CD4-positive, alpha-beta T cell treated with Interleukin-17A for 4 hours (primary cell): ENCODE measurements around the gene DIO1.
"Not testable (repeated sequence)": the region's sequence is repeated elsewhere in the genome, so short reads cannot be mapped to it uniquely, and the experiment has no call there.

ENCODE experiments used
- DNase-seq: peaks from one replicate; pipeline ENCODE4 v3.0.0-alpha.2; 2020; ENCODE audit warnings: mixed read lengths

The DIO1 gene

GRCh38 chr1:53893999-53894636 is at the start of gene DIO1:
TSS of gene DIO1 (plus strand) at chr1:53894187. CDS start at chr1:53894211, 24 bp downstream.
- DNase-seq = no peak

DNA sequence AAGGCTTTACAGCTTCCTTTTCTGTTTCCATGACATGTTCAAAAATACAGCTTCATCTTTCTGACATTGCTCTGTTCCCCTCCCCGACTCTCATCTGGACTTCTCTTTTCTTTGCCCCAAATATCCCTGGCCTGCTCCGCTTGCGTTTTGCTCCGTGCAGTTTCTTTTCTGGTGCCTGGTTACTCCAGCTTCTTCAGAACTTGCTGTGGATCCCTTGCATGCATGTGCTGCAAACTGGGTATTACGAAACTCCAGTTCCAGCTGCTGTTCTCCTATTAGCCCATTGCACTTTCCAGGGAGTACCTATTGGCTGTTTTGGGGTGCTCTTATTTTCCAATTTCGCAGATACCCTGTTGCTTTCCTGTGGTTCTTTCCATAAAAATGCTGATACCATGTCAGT is 46.0 kb upstream of the DIO1 start:
- no peak for DNase-seq

- no peak for DNase-seq
Measured at GRCh38 chr1:53850082-53850673, 43.8 kb upstream of the DIO1 start.

- no peak for DNase-seq
Measured at GRCh38 chr1:53851571-53852285, 42.3 kb upstream of the DIO1 start.

DNA sequence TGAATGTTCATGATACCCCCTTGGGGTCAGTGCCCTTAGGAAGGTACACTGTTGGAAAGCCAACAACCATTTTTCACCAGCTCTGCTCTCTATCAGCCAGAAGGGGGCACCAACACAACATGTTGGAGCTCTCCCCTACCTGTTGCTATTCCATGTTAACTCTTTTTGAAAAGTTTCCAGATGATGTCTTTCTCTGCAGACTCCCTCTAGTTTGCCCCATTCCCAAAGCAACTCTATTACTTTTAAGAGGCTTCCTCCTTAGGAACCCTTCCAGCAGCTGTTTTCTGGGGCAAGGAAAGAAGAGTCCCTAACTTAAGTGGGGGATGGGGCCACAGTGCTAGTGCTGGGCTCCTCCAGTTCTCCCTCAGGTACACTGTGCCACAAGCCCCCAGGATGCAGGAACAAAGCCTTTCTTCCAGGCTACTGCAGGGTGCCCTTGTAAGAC is 33.0 kb upstream of the DIO1 start:
- peak; percentile 62 for DNase-seq

- DNase-seq = no peak
Measured at GRCh38 chr1:53862507-53862906, 31.5 kb upstream of the DIO1 start.

- DNase-seq = no peak
Measured at GRCh38 chr1:53868565-53868964, 25.4 kb upstream of the DIO1 start.

- no peak for DNase-seq
Measured at GRCh38 chr1:53869454-53870117, 24.4 kb upstream of the DIO1 start.

- no peak for DNase-seq
Measured at GRCh38 chr1:53871221-53871620, 22.8 kb upstream of the DIO1 start.

GRCh38 chr1:53871773-53872484 is 22.1 kb upstream of the DIO1 start:
- DNase-seq = no peak

DNA sequence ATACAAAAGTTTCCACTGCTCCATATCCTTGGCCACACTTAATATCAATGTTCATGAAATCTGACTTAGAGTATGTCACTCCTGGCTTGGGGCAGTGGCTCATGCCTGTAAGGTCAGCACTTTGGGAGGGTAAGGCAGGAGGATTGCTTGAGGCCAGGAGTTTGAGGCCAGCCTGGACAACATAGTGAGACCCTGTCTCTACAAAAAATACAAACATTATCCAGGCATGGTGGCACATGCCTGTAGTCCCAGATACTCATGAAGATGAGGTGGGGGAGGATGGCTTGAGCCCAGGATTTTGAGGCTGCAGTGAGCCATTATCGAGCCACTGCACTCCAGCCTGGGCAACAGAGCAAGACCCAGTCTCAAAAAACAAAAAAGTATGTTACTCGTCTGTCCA is 18.8 kb upstream of the DIO1 start:
- not testable (repeated sequence) for DNase-seq

DNA sequence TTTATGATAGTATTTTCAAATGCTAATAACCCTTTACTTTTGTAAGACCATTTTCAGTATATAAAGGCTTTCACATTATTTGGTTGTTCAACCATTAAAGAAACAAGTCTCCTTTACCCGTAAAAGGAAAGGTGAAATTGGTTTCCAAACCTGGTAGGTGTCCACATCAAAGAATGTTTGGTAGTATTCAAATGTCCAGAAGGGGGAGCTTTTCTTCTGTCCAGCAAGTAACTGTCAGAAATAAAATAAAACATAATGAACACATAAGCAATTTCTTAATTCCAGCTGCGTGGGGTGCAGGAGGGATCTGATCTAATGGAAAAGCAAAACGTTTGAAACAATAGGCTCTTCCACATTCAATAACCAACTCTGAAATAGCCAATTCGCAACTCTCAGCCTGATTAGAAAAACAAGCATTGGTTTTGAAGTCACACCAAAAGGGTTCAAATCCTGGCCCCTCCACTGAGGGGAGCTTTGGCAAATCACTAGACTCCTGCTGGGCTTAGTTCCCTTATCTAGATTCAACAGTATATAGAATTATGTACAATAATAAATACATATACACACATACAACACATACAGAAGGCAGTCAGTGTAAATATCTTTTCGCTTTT is 15.4 kb upstream of the DIO1 start:
- DNase-seq = no peak

GRCh38 chr1:53881853-53882252 is 12.1 kb upstream of the DIO1 start:
- DNase-seq = not testable (repeated sequence)

- DNase-seq = not testable (repeated sequence)
Measured at GRCh38 chr1:53883600-53883999, 10.4 kb upstream of the DIO1 start.

- no peak for DNase-seq
Measured at GRCh38 chr1:53888681-53889080, 5.3 kb upstream of the DIO1 start.

GRCh38 chr1:53889304-53890298 is 4.4 kb upstream of the DIO1 start, which contains the start of gene YIPF1:
TSS of gene YIPF1 (minus strand) at chr1:53889797. CDS start at chr1:53888937, 860 bp downstream.
- peak; percentile 91 for DNase-seq

GRCh38 chr1:53890522-53890941 is 3.5 kb upstream of the DIO1 start:
- DNase-seq = no peak

GRCh38 chr1:53891018-53891417 is 3.0 kb upstream of the DIO1 start:
- no peak for DNase-seq

DNA sequence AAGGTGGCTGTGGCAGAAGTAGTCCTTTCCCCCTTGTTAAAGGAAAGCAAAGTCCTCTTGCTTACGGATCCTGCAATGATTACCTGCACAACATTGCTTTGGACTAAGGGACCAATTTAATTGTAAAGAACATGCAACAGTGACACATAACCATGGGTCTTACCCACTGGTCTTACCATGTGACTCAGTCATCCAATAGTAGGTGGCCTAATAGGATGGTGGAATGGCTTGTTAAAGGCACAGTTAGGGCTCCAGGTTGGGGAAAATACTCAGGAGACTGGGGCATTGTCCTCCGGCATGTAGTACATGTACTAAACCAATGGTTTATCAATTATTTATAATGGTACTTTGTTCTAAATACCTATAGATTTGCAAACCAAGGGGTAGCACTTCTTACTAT is 2.3 kb upstream of the DIO1 start:
- no peak for DNase-seq

- DNase-seq = no peak
Measured at GRCh38 chr1:53892911-53893310, 1.1 kb upstream of the DIO1 start.

- DNase-seq = no peak
Measured at GRCh38 chr1:53894644-53895043, 657 bp downstream of the DIO1 start.
